ENCODE results near the gene MTERF4.

MTERF4 gene

DNA sequence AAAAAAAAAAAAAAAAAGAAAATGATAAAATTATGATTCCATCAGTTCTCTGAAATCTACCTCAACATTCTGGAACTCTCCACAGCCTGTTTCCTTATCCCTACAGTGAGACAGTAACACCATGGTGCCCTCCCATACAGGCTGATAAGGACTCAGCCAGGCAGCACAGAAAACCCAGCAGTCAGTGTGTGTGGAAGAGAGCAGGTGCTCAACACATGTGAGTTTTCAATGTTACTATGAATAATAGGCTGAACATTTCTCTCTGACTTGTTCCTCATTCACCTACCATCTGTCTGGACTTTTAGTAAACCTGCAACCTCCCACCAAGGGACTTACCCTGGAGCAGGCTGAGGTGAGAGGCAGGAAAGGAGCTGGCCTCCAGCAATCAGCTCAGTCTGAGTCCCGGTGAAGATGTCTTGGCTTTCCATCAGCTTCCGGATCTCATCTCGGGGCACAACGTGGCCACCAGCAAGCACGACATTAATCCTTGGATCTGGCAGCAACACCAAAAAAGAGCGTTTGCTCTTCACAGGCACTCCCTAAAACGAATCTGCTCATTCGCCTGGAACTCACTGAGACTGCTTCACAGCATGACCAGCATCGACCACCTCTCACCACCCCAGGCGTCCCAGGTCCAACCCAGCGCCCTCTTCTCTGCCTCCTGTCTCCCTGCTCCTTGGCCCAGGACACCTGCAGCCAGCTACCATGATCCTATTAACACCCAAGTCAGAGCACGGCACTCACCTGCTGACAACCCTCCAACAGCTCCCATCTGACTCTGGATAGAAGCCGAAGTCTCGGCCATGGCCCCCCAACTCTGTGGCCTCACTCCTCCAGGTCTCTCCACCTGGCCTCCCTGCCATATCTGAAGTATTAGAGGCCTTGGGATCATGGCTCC is 30.7 kb upstream of the MTERF4 start:
- no peak for DNase-seq

DNA sequence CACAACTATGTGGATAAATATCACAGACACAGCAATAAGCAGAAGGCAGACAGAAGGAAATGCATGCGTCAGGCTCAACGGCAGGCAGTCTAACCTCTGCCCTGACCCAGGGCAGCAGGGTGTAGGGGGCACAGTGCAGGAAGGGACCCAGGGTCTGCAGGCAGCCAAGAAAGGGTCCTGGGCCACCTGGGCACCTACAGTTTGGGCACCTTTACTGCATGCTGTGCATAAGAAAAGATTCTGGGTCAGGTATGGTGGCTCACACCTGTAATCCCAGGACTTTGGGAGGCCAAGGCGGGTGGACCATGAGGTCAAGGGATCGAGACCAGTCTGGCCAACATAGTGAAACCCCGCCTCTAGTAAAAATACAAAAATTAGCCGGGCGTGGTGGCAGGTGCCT is 29.4 kb upstream of the MTERF4 start:
- no peak for DNase-seq

DNA sequence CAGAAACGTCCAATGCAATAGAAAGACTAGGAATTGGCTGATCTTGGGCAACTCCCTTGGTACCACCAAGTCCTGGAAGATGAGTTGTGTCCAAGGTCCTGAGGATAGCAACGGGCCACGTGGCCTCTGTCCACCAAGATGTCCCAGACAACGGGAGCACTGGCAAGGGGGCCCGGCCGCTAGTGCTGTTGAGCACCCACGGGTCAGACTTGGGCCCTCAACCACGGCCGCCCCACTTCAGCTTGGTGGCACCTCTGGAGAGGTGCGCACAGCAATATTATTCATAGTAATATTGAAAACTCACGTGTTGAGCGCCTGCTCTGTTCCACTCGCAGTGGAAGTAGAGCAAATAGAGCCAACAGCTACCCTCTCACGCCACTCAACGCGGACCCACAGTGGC is 28.2 kb upstream of the MTERF4 start:
- DNase-seq = no peak

DNA sequence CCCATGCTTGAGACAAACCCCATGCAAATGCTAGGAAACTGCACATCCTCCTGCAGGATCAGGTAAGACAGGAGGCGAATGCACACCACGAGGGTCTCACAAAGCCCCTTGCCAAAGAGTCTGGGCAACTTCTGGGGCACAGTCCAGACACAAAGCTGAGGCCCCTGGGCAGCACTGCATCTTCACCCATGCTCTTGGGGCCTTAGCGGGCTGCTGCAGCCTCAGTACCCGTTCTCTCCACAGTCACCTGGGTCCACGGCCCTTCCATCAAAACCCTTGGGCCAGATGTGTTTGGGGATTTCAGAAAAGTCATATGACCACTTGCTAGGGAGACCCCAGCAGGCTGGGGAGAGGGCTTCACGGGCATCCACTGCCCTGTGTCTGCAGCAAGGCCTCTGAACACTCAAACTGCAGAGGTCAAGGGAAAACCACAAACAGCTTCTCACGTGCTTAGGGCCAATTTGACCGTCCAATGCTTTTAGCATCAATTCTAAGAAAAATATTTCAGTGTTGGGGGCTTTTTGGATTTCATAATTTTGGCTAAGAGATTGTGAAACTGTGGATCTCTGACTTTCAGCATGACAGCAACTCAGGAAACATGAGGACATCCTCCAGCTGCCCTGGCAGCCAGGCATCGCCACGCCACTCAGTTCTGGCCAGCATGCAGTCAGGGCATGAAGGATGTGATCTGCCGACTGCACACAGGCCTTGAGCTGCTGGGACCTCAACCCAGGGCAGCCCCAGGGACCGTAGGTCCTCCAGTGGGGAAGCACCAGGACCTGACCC is 27.2 kb upstream of the MTERF4 start:
- no peak for DNase-seq

DNA sequence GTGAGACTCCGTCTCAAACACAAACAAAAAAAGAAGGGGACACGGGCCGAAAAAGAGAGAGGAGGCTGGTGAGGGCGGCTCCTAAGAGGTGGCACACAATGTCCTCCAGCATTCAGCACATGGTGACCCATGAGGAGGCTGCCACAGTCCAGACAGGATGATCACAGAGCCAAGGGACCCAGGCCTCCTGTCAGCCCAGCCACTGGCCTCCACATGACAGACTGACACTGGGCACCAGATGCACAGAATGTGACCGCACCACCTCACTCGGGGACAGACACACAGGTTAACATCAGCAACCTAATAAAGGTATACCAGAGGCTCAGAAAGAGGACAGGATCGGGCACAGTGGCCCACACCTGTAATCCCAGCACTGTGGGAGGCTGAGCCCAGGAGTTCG is 26.2 kb upstream of the MTERF4 start:
- no peak for DNase-seq

DNA sequence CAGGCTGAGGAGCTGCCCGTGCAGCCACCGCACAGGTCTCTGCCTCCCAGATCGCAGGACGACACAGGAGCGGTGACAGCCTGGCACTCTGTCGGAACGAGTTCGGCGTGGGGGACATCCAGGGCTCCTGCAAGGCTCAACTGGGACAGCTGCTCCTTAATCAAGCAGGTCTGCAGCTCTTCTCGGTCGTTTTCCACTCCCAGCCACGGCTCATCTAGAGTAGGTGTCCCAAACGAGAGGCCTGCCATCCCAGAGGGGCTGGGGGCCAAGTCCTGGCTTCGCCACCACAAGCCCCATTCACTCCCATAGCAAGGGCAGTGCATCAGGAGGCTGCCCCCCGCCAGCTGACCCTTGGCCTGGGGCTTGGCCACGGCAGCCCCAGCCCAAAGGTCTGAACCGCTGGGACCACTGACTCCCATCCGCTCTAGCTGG is 24.7 kb upstream of the MTERF4 start:
- DNase-seq = no peak

DNA sequence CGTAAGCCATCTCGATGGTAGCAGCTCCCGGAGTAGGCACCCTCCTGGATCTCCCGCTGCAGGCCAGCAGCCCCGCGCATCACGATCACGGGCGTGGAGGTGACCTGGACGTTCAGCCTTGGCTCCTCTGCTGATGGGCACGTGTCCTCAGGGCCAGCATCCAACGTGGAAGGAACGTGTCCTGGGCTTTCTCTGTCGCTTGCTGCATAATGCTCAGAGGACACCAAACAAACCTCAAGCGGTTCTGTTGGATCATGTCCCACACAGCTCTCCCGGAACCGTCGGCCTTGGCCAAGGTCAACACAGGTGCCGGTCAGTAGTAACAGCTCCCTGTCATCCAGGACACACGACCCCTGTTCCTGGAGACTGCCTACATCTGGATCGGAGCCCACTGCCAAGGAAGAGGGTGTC is 24.1 kb upstream of the MTERF4 start:
- no peak for DNase-seq

DNA sequence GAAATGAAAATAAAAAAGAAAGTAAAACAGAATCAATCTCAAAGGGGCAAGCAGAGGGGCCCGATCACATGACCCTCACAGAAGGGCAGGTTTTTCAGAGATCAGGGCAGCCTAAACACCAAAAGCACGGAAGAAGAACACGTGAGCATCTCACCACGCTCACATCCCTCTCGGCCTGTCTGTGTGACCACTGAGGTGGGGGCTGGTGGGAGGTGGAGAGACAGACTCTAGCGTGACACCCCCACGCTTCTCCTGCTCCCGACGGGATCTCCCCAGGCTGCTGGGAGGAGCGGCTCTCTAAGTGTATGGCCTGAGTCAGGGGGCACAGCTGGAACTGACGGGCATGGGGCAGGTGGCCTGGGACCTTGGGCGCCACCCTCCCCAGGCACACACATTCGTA is 23.5 kb upstream of the MTERF4 start:
- no peak for DNase-seq

DNA sequence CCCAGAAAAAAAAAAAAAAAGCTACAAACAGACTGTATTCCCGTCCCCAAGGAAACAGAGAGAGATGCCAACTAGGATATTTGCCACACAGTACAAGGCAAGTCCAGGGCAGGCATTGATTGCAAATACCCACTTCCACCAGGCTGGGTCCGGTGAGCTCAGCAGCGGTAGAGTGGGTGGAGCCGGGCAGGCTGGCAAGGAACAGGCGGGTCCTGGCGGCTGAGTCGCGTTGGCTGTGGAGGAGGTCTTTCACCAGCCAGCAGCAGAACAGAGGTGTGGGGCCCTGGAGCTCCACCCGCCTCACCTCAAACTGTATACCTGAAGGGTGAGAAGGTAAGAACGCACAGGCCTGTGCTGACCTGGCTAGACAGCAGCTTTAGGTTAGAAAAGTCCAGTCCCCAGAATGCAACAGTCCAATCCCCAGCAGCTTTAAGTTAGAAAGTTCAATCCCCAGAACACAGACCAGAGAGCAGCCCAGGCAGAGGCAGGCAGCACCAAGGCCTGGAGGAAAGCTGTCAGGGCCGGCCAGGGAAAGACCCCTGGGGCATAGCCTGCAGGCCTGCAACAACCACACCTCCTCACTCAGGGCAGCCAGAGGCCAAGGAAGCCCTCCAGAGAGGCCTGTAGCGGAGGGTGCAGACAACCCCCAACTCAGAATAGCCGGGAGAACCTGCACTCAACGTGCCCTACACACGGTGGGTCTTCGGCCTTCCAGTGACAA is 21.9 kb upstream of the MTERF4 start:
- no peak for DNase-seq

DNA sequence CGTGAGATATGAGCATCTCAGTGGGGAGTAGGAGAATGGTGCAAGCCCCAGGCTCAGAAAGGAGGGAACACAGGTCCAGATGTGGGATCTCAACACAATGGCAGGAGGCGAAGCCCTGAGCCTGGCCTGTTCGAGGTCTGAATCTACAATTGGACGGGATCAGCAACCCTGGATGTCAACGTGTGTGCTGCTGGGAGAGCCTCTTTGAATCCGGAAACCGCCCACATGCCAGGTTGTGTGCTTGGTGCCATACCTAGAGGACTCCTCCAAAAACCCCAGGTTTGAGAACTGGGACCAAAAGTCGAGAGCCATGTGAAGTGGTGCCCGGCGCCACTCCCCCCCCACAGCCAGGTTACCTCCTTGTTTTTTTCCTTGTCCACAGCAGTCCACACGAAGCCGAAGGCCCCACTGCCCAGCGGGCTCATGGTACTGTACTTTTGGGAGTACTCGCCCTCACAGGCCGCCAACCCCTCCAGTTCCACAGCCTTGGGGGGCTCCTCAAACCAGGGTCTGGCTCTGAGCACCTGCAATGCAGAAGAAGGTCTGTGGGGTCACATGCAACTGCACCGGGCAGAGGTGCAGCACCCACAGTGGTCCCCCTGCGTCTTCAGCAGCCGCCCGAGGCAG is 20.4 kb upstream of the MTERF4 start:
- DNase-seq = no peak

DNA sequence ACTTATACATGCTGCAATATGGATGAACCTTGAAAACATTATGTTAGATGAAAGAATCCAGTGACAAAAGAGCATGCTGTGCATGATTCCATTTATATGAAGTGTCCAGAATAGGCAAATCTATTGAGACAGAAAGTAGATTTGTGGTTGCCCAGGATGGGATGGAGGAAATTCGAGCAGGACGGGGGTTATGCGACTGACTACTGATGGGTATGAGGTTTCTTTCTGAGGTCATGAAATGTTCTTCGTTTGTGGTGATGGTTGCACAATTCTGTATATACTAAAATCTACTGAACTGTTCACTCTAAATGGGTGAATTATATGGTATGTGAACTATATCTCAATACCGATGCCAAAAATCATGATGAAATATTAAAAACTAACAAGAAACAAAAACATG is 18.9 kb upstream of the MTERF4 start:
- no peak for DNase-seq

DNA sequence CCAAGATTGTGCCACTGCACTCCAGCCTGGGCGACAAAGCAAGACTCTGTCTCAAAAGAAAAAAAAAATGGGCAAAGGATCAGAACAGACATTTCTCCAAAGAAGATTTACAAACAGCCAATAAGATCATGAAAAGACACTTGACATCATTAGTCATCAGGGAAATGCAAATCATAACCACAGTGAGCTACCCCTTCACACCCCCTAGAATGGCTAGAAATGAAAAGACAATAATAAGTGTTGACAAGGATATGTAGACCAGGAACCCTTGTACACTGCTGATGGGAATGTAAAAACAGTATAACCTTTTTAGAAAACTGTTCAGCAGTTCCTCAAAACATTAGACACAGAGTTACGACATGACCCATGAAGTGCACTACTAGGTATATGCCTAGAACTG is 18.4 kb upstream of the MTERF4 start:
- no peak for DNase-seq

DNA sequence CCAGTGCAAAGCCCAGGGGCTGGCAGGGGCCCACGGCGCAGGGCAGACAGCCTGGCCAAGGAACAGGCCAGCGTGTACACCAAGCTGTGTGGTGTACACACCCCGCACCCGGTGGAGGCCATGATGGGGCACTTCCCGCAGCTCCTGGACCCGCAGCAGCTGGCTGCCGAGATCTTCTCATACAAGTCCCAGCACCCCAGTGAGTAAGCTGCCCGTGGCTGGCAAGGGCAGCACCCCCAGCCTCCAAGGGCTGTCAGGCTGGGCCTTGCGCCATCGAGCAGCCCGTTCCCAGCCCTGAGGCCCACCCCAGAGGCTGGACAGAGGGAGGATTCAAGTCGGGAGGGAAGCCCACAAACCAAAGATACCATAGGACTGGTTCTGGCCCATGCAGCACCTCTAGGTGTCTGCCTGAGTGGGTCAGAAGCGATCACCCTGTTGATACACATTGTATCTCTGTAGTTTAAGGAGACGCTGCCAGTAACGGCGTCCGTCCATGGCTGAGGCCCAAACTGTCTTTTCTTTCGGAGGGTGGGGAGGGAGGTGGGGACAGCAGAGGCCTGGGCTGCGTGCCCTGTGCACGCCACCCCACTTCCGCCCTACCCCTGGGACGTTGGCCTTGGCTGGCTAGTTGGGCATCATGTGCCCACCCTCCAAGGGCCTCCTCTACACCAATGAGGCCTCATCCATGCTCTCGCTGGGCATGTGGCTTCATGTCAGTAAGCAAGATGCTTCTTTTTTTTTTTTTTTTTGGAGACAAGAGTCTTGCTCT is 16.8 kb upstream of the MTERF4 start:
- DNase-seq = no peak

DNA sequence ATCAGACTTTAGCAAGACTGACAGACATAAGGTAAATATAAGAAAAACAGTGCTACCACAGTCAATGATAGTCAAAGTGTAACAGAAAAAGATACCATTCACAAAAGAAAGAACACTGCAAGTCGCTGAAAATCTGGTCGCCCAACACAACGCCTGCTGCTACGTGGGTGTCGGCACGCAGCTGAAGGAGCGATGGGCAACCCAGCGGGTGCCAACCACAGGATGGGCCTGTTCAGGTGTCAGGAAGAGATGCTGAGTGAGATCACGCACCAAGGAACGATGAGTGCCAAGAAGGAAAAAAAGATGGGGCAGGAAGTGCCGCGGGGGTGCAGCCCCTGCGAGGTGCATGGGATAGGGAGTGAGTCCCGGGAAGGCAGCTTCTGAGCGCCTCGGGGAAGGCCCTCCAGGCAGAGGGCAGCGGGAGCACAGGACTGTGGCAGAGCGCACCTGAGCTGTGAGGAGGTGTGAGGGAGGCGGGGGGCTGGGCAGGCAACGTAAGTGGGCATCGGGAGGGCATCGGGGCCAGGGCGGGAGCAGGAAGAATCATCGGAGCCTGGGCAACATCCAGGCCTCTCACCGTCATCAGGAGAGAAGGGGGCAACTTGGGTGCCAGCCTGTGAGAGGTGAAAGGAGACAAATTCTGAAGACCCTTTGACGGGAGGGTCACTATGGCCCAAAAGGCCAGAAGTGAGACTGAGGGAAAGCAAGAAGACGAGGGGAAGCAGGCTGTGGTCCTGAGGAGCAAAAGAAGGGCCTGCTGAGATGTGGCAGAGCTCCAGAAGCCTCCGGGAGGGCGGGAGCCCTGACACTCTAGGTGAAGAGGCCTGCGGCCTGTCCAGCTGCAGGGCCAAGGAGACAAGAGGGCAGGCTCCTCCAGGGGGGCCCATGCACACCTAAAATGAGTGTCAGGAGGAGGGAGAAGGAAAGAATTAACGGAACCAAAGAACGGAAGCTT is 14.8 kb upstream of the MTERF4 start:
- no peak for DNase-seq

DNA sequence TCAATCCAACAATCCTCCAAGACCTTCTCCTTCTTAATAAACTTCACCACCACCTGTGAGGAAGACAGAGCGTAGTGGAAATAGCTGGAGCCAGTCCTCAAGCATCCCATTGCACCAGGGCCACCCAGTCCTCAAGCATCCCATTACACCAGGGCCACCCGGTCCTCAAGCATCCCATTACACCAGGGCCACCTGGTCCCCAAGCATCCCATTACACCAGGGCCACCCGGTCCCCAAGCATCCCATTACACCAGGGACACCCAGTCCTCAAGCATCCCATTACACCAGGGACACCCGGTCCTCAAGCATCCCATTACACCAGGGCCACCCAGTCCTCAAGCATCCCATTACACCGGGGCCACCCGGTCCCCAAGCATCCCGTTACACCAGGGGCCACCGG is 13.3 kb upstream of the MTERF4 start:
- DNase-seq = no peak

DNA sequence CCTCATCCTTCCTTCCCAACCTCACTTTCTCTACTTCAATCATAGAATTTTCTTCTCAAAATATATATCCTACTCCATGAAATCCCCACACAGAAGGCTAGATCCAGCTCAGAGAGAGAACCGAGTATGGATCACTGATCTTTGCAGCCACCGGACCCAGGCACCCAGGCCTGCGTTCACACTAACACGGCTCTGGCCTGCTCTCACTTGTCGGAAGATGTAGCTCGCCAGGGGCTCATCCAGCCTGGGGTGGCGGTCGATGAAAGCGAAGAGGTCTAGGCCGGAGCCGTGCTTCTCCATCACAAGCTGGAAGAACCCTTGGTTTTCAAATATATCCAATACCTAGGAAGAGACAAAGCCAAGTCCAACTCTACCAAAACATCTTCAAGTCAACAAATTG is 12.7 kb upstream of the MTERF4 start:
- DNase-seq = no peak

DNA sequence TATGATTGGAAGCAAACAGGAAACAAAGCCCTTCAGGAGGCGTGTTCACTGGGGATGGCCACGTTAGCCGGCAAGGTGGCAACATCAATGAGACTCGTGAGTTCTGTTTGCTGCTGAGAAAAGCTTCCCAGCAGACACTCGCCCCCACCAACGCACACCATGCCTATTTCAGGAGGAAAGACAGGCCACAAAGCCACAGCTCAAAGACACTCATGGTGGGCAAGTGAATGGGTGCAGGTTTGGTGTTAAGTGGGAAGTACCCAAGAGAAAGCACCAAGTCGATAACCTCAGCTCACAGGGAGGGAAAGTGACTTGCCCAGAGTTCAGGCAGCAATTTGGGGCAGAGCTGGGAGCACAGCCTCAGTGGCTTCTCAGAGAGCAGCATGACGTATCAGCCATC is 10.5 kb upstream of the MTERF4 start:
- no peak for DNase-seq

DNA sequence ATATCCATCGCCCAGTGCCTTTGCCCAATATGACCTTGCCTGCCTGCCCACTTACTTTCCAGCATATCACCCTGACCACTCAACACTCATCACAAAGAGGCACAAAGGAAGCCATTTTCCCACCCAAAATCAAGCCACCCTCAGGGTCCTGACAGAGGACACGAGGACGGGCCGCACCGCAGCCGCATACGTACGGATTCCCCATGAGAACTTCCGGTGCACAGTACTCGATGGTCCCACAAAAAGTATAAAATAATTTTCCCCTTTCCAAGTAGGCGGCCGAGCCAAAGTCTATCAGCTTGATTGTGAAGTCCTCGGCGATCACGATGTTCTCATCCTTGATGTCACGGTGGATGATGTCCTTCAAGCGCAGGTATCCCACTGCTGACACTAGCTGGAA is 10.0 kb upstream of the MTERF4 start:
- no peak for DNase-seq

DNA sequence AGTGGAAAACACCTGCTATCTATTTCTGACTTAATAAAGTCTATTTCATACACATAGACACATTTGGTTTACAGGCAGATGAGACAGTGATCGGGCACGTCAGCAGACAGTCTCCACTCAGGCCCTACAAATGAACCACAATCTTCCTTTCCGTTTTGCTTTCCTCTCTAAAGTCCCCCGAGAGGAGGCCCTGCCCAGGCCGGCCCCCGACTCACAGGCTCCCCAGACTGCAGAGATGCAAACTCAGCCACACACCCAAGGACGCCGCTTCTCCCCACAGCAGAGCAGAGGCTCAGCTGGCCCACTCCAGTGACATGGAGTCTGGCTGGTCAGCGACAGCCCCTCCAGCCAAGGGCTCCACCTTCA is 9.3 kb upstream of the MTERF4 start:
- no peak for DNase-seq

DNA sequence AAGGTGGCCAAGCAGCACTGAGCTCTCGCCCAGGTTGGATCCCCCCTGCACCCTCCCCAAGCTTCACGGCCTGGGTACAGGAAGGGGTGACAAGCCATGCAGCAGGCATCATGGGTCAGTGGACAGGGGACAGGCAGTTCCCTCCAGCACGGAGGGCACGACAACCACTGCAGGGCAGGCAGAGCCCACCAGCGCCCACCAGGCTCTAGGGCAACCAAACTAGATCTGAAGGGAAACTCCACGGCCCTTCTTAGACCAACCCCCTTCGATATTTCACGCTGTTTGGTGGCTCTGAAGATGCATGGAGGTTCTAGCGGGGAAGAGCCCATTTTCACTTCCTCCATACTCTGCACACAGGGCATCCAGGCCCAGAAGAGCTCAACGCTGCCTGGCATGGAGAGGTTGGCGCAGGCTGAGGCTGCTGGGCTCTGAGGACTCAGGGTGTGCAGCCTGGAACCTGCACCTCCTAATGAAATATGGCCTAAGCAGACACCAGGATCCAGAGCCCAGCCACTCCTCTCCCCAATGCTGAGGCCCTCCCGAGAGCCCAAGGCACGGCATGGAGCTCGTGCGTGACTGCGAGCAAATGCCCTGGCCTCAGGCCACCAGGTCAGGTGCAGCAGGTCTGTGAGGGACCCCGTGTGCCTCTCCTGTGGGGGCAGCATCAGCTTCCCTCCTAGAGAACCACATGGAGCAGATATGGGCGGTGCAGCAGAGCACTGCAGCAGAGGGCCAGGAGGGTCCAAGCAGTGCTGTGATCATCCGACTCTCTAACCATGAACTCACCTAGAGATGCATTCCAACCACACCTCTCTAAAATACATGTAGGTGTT is 8.7 kb upstream of the MTERF4 start:
- no peak for DNase-seq
